Gastrocnemius medialis (tissue), 4 donors: Measurements from ENCODE around the gene CEBPB.

ENCODE experiments used
- CTCF ChIP-seq, 5 experiments: fragments of 450-650 bp in 3 of 5; fragments of 200-600 bp in 2 of 5; sonication (generic) in 2 of 5; IDR thresholded peaks in 4 of 5; conservative IDR thresholded peaks in 1 of 5; 1 replicate in 4 of 5; 2 replicates in 1 of 5; pipeline ENCODE4 v1.5.1; 2016 to 2019; ENCODE audit warnings: antibody characterized with exemption in 5 of 5, mild to moderate bottlenecking in 3 of 5, moderate library complexity in 3 of 5
- POLR2A ChIP-seq, 2 donors: fragments of 450-650 bp; IDR thresholded peaks; one replicate each; pipeline ENCODE4 v1.6.1; 2017; ENCODE audit warnings: antibody characterized with exemption in 2 of 2, mild to moderate bottlenecking in 2 of 2, moderate library complexity in 2 of 2

- TF ChIP-seq POLR2A (IDR thresholded peaks at IDR 0.05): no peak
- no peak for TF ChIP-seq CTCF (IDR thresholded peaks at IDR 0.05 in 4 of 5, conservative IDR thresholded peaks at IDR 0.05 in 1 of 5)
Measured at GRCh38 chr20:50213531-50214106, 23.0 kb downstream of the CEBPB start.
